Esophagus muscularis mucosa (tissue), 4 donors: ENCODE results near the gene BSND. TPM values are rescaled to one million over a fixed set of nuclear protein-coding genes. Genes with fewer than 3 reads are reported as not detected.

Experiments used
- DNase-seq: peaks from one replicate; pipeline ENCODE4 v3.0.0-alpha.2; 2017; ENCODE audit errors: extremely low spot score
- H3K27ac ChIP-seq, 4 donors: fragments of 200-600 bp; sonication (generic); replicated peaks in 1 of 4; 1 replicate in 3 of 4; 2 replicates in 1 of 4; pipeline ENCODE4 v1.5.1; 2016 to 2019; ENCODE audit warnings: mild to moderate bottlenecking in 1 of 4
- H3K27me3 ChIP-seq, 4 donors: fragments of 200-600 bp; sonication (generic); one replicate each; pipeline versions ENCODE4 v1.5.1 to v1.6.0; 2016 to 2019
- H3K36me3 ChIP-seq, 4 donors: fragments of 200-600 bp; sonication (generic); one replicate each; pipeline ENCODE4 v1.5.1; 2016 to 2019
- H3K4me1 ChIP-seq, 4 donors: fragments of 200-600 bp; sonication (generic); one replicate each; pipeline ENCODE4 v1.5.1; 2016 to 2019
- H3K4me3 ChIP-seq, 4 donors: fragments of 200-600 bp; sonication (generic); 1 replicate in 2 of 4; 2 replicates in 2 of 4; pipeline ENCODE4 v1.5.1; 2016 to 2019; ENCODE audit warnings: mild to moderate bottlenecking in 4 of 4, moderate library complexity in 1 of 4
- H3K9me3 ChIP-seq, 4 donors: fragments of 200-600 bp; sonication (generic); 1 replicate in 3 of 4; 2 replicates in 1 of 4; pipeline ENCODE4 v1.5.1; 2016 to 2019
- CTCF ChIP-seq, 3 experiments: fragments of 200-600 bp in 2 of 3; fragments of 450-650 bp in 1 of 3; sonication (generic) in 2 of 3; IDR thresholded peaks; one replicate each; pipeline ENCODE4 v1.5.1; 2017 to 2019; ENCODE audit warnings: antibody characterized with exemption in 3 of 3, mild to moderate bottlenecking in 2 of 3, moderate library complexity in 1 of 3
- EP300 ChIP-seq: sonication (generic); formaldehyde crosslinking; IDR thresholded peaks from one replicate; pipeline ENCODE4 v1.6.1; 2017; ENCODE audit warnings: antibody characterized with exemption
- POLR2A ChIP-seq: fragments of 450-650 bp; IDR thresholded peaks from one replicate; pipeline ENCODE4 v1.6.1; 2017; ENCODE audit warnings: antibody characterized with exemption, moderate library complexity, mild to moderate bottlenecking, low read depth
- POLR2AphosphoS5 ChIP-seq, 2 donors: sonication (generic); formaldehyde crosslinking; IDR thresholded peaks; one replicate each; pipeline ENCODE4 v1.6.1; 2017; ENCODE audit warnings: antibody characterized with exemption in 2 of 2
- WGBS: methylation state at CpG from one replicate; pipeline ENCODE4 v1.1.5; 2018; 5-methylcytosine and 5-hydroxymethylcytosine counted together
- intact Hi-C: fragments of 100-400 bp; cut with DNase I; formaldehyde crosslinking; loops from one replicate; pipeline ENCODE4 v1.15.1; 2023
- total RNA-seq, 4 donors: library from RNA; depleted of rRNA; stranded (reverse); fragments of >200 nt; gene quantifications; one replicate each; pipeline versions ENCODE4 v1.1.0 to v1.2.1, GENCODE V29; 2016

Gene BSND
- total RNA-seq, 4 donors from 2014 or later: not detected

- 95% methylated on average over 8 of the region's 8 CpGs for WGBS
- Histone ChIP-seq H3K27me3 (peaks cover 0 to 73% (median 8%) of the 10 kb centered on the region in 4 donors), H3K27ac (no peak overlapping the region), H3K9me3 (no peaks in the 10 kb centered on the region), H3K4me3 (no peak overlapping the region), H3K4me1 (peaks cover 0 to 16% (median 14%) of the 10 kb centered on the region in 4 donors), H3K36me3 (no peaks in the 10 kb centered on the region)
- no peak for TF ChIP-seq POLR2A
- no peak for TF ChIP-seq EP300
- TF ChIP-seq CTCF (IDR thresholded peaks at IDR 0.05): no peak
- TF ChIP-seq POLR2AphosphoS5 (IDR thresholded peaks at IDR 0.05): no peak
- intact Hi-C loops: no loop called here
- no peak for DNase-seq
Measured at GRCh38 chr1:54981466-54981865, 17.3 kb upstream of the BSND start.

- TF ChIP-seq CTCF (IDR thresholded peaks at IDR 0.05) (no peak), EP300 (no peak), POLR2A (no peak), POLR2AphosphoS5 (IDR thresholded peaks at IDR 0.05) (no peak)
- H3K36me3 ChIP-seq: no peaks in the 10 kb centered on the region
- H3K4me3 ChIP-seq: no peak overlapping the region
- no peaks in the 10 kb centered on the region for H3K9me3 ChIP-seq
- DNase-seq: no peak
- intact Hi-C loops: no loop called here
- peaks cover 0 to 67% (median 8%) of the 10 kb centered on the region in 4 donors for H3K27me3 ChIP-seq
- H3K27ac ChIP-seq: no peak overlapping the region
- peaks cover 0 to 16% (median 14%) of the 10 kb centered on the region in 4 donors for H3K4me1 ChIP-seq
Measured at GRCh38 chr1:54982739-54983138, 16.0 kb upstream of the BSND start.

- intact Hi-C loops: no loop called here
- H3K9me3 ChIP-seq: no peaks in the 10 kb centered on the region
- H3K4me1 ChIP-seq: peaks cover 0 to 16% (median 14%) of the 10 kb centered on the region in 4 donors
- no peak overlapping the region for H3K27ac ChIP-seq
- H3K36me3 ChIP-seq: no peaks in the 10 kb centered on the region
- H3K4me3 ChIP-seq: no peak overlapping the region
- peaks cover 0 to 51% (median 8%) of the 10 kb centered on the region in 4 donors for H3K27me3 ChIP-seq
- no peak for DNase-seq
- WGBS: 63% methylated on average over 7 of the region's 7 CpGs
- TF ChIP-seq POLR2AphosphoS5 (IDR thresholded peaks at IDR 0.05) (no peak), EP300 (no peak), CTCF (IDR thresholded peaks at IDR 0.05) (no peak), POLR2A (no peak)
Measured at GRCh38 chr1:54984131-54984842, 14.4 kb upstream of the BSND start.

- Histone ChIP-seq H3K4me1 (peaks cover 0 to 19% (median 17%) of the 10 kb centered on the region in 4 donors), H3K27me3 (peaks cover 0 to 38% (median 4%) of the 10 kb centered on the region in 4 donors), H3K4me3 (no peak overlapping the region), H3K27ac (no peak overlapping the region), H3K36me3 (no peaks in the 10 kb centered on the region), H3K9me3 (no peaks in the 10 kb centered on the region)
- DNase-seq: no peak
- TF ChIP-seq POLR2A (no peak), EP300 (no peak), POLR2AphosphoS5 (IDR thresholded peaks at IDR 0.05) (no peak), CTCF (IDR thresholded peaks at IDR 0.05) (no peak)
- WGBS: 86% methylated on average over 5 of the region's 5 CpGs
- intact Hi-C loops: no loop called here
Measured at GRCh38 chr1:54985556-54985955, 13.2 kb upstream of the BSND start.

GRCh38 chr1:54986025-54986424 lies 12.7 kb upstream of the BSND start:
- DNase-seq: no peak
- Histone ChIP-seq H3K4me3 (no peak overlapping the region), H3K9me3 (no peaks in the 10 kb centered on the region), H3K4me1 (peaks cover 0 to 15% (median 12%) of the 10 kb centered on the region in 4 donors), H3K36me3 (no peaks in the 10 kb centered on the region), H3K27me3 (peaks cover 0 to 34% (median under 1%) of the 10 kb centered on the region in 4 donors), H3K27ac (no peak overlapping the region)
- intact Hi-C loops: no loop called here
- TF ChIP-seq CTCF (IDR thresholded peaks at IDR 0.05): no peak
- TF ChIP-seq EP300: no peak
- TF ChIP-seq POLR2A: no peak
- no peak for TF ChIP-seq POLR2AphosphoS5 (IDR thresholded peaks at IDR 0.05)
- 79% methylated on average over 12 of the region's 15 CpGs for WGBS
